ENCODE results near the gene KLHDC4. TPM values are rescaled to one million over a fixed set of nuclear protein-coding genes. Genes with fewer than 3 reads are reported as not detected.
"Not testable (repeated sequence)": the region's sequence is repeated elsewhere in the genome, so short reads cannot be mapped to it uniquely, and the experiment has no call there.

KLHDC4 gene
- polyA plus RNA-seq, 1 donor, result 34.0 TPM

DNA sequence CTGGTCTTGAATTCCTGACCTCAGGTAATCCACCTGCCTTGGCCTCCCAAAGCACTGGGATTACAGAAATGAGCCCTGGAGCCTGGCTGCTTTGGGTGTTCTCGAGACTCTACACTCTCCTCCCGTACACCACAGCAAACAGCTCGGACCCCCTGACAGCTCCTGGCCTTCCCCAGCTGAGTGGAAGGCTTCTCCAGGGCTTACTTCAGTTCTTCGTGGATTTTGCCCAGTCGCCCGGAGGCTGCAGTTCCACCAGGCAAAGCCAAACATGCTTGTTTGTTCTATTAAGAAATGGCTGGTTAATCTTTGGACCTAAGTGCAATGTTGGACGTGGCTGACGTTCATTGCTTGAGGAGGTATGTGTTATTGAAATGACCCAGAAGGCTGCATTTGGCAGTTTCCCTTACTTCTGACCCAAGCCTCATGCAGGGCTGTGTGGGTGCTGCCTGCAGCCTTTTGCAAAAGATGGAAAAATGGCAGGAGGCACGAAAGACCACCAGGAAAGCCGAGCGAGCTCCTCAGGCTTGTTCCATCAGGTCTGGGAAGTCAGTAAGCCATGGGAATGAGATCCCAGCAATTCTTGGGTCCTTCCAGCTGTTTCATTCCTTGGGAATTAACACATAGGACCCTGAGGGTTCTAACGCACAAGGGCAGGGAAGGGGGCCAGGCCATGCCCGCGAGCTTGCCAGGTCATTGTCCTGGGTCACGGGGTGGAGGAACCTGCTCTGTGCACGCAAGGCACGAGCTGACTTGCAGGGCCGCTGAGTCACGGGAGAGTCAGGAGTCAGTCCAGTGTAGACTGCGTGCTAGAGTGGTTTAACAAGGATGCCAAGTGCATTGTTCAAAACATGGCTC, 23.9 kb upstream of the KLHDC4 start:
- no peak overlapping the region for H3K4me3 ChIP-seq (ENCODE audit: low read length)
- H3K4me1 ChIP-seq (ENCODE audit: control insufficient read depth, insufficient read depth, low read length), result peaks cover 18% of the 10 kb centered on the region
- WGBS (ENCODE audit: insufficient coverage, low lambda C conversion rate), result no CpG with 5 or more reads among the region's 20 CpGs
- peaks cover 4% of the 10 kb centered on the region for H3K9me3 ChIP-seq (ENCODE audit: control insufficient read depth, low read depth, low read length)
- H3K36me3 ChIP-seq (ENCODE audit: control insufficient read depth, insufficient read depth, low read length), result no peaks in the 10 kb centered on the region
- peak; percentile 76 to 88 for DNase-seq
- no peaks in the 10 kb centered on the region for H3K27me3 ChIP-seq (ENCODE audit: control insufficient read depth, insufficient read depth, low read length)
- H3K27ac ChIP-seq (ENCODE audit: low read length), result peak overlapping the region; percentile 79

DNA sequence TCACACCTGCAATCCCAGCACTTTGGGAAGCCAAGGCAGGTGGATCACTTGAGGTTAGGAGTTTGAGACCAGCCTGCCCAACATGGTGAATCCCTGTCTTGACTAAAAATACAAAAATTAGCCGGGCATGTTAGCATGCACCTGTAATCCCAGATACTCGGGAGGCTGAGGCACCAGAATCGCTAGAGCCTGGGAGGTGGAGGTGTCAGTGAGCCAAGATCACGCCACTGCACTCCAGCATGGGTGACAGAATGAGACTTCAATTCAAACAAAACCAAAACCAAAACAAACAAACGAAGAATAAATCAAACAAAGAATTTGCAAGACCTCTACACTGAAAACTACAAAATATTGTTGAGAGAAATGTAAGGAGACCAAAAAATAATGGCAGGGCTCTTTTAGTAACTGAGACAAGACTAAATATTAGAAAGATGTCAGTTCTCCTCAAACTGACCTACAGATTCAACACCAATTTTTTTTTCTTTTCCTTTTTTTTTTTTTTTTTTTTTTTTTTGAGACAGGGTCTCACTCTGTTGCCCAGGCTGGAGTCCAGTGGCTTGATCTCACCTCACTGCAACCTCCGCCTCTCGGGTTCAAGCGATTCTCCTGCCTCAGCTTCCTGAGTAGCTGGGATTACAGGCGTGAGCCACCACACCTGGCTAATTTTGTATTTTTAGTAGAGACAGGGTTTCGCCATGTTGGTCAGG, 23.1 kb upstream of the KLHDC4 start:
- Histone ChIP-seq H3K4me1 (ENCODE audit: control insufficient read depth, insufficient read depth, low read length) (peaks cover 18% of the 10 kb centered on the region), H3K27ac (ENCODE audit: low read length) (peak overlapping the region; percentile 79)
- not testable (repeated sequence) for H3K36me3 ChIP-seq (ENCODE audit: control insufficient read depth, insufficient read depth, low read length); H3K4me3 ChIP-seq (ENCODE audit: low read length); DNase-seq; H3K9me3 ChIP-seq (ENCODE audit: control insufficient read depth, low read depth, low read length); H3K27me3 ChIP-seq (ENCODE audit: control insufficient read depth, insufficient read depth, low read length)
- 100% methylated on average over 1 of the region's 10 CpGs for WGBS (ENCODE audit: insufficient coverage, low lambda C conversion rate)

DNA sequence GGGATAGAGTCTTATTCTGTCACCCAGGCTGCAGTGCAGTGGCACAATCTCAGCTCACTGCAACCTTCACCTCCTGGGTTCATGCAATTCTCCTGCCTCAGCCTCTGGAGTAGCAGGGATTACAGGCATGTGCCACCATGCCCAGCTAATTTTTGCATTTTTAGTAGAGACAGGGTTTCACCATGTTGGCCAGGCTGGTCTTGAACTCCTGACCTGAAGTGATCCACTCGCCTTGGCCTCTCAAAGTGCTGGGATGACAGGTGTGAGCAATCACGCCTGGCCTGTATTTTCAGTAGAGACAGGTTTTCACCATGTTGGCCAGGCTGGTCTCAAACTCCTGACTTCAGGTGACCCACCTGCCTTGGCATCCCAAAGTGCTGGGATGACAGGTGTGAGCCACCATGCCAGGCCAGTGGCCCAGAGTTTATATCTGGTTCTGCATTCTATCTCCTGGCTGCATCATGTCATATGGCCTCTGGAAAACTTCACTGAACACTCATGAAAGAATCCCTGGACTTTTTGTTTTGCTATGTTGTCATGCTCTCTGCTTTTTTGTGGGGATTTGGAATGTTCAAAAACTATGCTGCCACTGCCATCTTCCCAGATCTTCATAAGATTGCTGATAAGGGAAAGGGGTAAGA, 21.8 kb upstream of the KLHDC4 start:
- not testable (repeated sequence) for H3K27me3 ChIP-seq (ENCODE audit: control insufficient read depth, insufficient read depth, low read length); H3K27ac ChIP-seq (ENCODE audit: low read length); DNase-seq; H3K9me3 ChIP-seq (ENCODE audit: control insufficient read depth, low read depth, low read length); H3K36me3 ChIP-seq (ENCODE audit: control insufficient read depth, insufficient read depth, low read length); H3K4me3 ChIP-seq (ENCODE audit: low read length)
- no CpG with 5 or more reads among the region's 2 CpGs for WGBS (ENCODE audit: insufficient coverage, low lambda C conversion rate)
- H3K4me1 ChIP-seq (ENCODE audit: control insufficient read depth, insufficient read depth, low read length), result peaks cover 18% of the 10 kb centered on the region

DNA sequence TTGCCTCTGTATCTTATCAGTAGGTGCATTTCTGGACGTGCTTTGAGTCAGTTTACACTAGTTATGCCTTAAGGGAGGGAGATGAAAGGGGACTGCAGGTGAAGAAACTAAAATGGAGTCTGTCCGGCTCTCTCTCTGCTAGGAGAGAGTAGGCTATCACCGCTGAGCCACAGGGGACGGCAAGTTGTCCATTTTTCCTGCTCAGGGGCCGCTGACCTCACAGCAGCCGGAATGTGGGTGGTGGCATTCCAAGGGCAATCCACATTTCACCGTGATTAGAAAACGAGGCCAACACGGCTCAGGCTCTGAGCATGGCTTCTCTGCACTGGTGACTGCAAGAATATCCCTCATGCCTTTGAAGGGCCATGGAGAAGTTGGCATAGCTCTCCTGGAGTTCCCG, 19.0 kb upstream of the KLHDC4 start:
- Histone ChIP-seq H3K4me1 (ENCODE audit: control insufficient read depth, insufficient read depth, low read length) (peaks cover 13% of the 10 kb centered on the region), H3K4me3 (ENCODE audit: low read length) (no peak overlapping the region), H3K9me3 (ENCODE audit: control insufficient read depth, low read depth, low read length) (peaks cover under 1% of the 10 kb centered on the region), H3K36me3 (ENCODE audit: control insufficient read depth, insufficient read depth, low read length) (no peaks in the 10 kb centered on the region), H3K27ac (ENCODE audit: low read length) (no peak overlapping the region), H3K27me3 (ENCODE audit: control insufficient read depth, insufficient read depth, low read length) (no peaks in the 10 kb centered on the region)
- WGBS (ENCODE audit: insufficient coverage, low lambda C conversion rate), result no CpG with 5 or more reads among the region's 10 CpGs
- DNase-seq, result peak; percentile 25 to 52

DNA sequence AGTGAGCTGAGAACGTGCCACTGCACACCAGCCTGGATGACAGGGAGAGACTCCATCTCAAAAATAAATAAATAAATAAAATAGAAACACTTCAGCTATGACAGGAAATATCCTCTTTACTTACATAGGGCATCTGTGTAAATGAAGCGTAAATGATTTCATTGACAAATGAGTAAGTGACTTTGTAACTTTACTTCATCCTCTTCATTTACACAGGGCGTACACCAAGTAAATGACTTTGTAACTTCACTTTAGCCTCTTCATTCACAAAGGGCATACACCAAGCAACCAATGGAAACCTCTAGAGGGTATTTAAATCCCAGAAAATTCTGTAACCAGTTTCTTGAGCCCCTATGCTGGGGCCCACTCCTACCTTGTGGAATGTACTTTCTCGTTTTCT, 16.2 kb upstream of the KLHDC4 start:
- H3K4me1 ChIP-seq (ENCODE audit: control insufficient read depth, insufficient read depth, low read length), result peaks cover 12% of the 10 kb centered on the region
- H3K27me3 ChIP-seq (ENCODE audit: control insufficient read depth, insufficient read depth, low read length), result no peaks in the 10 kb centered on the region
- H3K9me3 ChIP-seq (ENCODE audit: control insufficient read depth, low read depth, low read length), result no peaks in the 10 kb centered on the region
- no peaks in the 10 kb centered on the region for H3K36me3 ChIP-seq (ENCODE audit: control insufficient read depth, insufficient read depth, low read length)
- H3K4me3 ChIP-seq (ENCODE audit: low read length), result no peak overlapping the region
- H3K27ac ChIP-seq (ENCODE audit: low read length), result no peak overlapping the region
- WGBS (ENCODE audit: insufficient coverage, low lambda C conversion rate), result 83% methylated on average over 1 of the region's 4 CpGs
- no peak for DNase-seq

DNA sequence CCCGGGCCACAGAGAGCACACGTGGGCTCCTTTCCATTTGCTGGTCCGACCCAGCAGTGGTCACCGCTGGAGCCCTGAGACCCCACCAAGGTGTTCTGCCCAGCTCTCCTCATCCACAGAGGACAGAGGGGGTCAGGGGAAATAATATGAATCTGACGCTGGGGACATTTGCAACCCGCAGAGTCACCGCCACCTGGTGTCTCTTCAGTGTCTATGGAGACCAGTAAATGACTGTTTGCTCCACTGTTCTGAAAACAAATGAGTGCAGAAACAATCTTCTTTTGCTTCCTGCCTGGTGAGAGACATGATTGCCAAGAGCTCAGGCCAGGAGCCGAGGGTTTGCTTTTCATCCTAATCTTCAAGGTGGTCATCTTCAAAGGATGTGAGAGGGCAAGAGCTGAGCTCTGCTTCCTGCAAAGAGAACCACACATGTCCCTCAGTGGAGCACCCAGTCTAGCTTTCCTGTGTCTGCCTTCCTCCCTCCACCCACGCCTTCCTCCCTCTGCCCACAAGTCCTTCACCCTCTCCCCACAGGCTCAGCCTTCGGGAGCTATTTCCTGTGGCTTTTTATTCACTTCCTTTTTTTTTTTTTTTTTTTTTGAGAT, 14.7 kb upstream of the KLHDC4 start:
- no peaks in the 10 kb centered on the region for H3K27me3 ChIP-seq (ENCODE audit: control insufficient read depth, insufficient read depth, low read length)
- H3K4me3 ChIP-seq (ENCODE audit: low read length), result no peak overlapping the region
- H3K4me1 ChIP-seq (ENCODE audit: control insufficient read depth, insufficient read depth, low read length), result peaks cover 12% of the 10 kb centered on the region
- no peaks in the 10 kb centered on the region for H3K9me3 ChIP-seq (ENCODE audit: control insufficient read depth, low read depth, low read length)
- H3K36me3 ChIP-seq (ENCODE audit: control insufficient read depth, insufficient read depth, low read length), result no peaks in the 10 kb centered on the region
- H3K27ac ChIP-seq (ENCODE audit: low read length), result no peak overlapping the region
- DNase-seq, result no peak
- WGBS (ENCODE audit: insufficient coverage, low lambda C conversion rate), result no CpG with 5 or more reads among the region's 10 CpGs

DNA sequence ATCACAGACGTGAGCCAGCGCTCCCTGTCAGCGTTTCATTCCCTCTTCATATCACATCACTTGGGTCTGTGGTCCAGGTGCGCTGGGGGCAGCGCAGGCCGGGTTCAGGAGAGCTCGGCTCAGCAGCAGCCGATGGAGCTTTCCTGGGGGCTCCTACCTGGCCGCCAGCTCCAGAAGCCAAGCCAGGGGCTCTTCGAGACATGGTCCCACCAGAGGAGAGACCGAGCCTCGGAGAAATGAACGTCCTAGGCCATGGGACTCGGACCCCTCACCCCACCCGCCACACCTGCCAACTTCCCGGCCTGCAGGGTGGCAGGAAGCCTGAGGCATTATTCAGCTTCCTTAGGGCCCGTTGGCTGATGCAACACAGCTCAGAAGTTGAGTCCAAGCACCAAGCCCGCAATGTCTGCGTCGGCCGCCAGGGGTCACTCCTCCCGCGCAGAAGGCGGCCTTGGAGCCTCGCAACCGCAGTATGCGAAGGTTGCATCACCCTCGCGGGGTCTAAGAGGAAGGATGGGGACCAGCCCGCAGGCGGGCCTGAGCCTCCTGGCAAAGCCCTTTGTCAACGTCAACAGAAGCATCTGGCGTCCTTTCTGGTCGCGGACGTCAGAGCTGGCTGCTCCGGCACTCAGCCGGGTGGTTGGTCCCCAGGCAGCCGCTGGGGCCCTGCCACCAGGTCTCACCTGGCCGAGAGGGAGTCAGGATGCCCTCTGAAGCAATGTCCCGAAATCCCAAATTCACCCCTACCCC, 13.2 kb upstream of the KLHDC4 start:
- Histone ChIP-seq H3K27me3 (ENCODE audit: control insufficient read depth, insufficient read depth, low read length) (no peaks in the 10 kb centered on the region), H3K4me1 (ENCODE audit: control insufficient read depth, insufficient read depth, low read length) (peaks cover 7% of the 10 kb centered on the region), H3K9me3 (ENCODE audit: control insufficient read depth, low read depth, low read length) (no peaks in the 10 kb centered on the region), H3K27ac (ENCODE audit: low read length) (no peak overlapping the region), H3K4me3 (ENCODE audit: low read length) (no peak overlapping the region), H3K36me3 (ENCODE audit: control insufficient read depth, insufficient read depth, low read length) (no peaks in the 10 kb centered on the region)
- DNase-seq, result peak; percentile 92 to 93
- no CpG with 5 or more reads among the region's 41 CpGs for WGBS (ENCODE audit: insufficient coverage, low lambda C conversion rate)

DNA sequence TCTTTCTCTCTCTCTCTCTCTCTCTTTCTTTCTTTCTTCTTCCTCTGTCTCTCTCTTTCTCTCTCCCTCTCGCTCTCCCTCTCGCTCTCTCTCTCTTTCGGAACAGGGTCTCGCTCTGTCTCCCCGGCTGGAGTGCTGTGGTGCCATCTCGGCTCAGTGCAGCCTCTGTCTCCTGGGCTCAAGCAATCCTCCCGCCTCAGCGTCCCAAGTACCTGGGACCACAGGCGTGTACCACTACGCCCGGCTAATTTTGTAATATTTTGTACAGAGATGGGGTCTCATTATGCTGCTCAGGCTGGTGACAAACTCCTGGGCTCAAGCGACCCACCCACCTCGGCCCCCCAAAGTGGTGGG, 12.7 kb upstream of the KLHDC4 start:
- no peak overlapping the region for H3K27ac ChIP-seq (ENCODE audit: low read length)
- H3K9me3 ChIP-seq (ENCODE audit: control insufficient read depth, low read depth, low read length), result no peaks in the 10 kb centered on the region
- 95% methylated on average over 4 of the region's 13 CpGs for WGBS (ENCODE audit: insufficient coverage, low lambda C conversion rate)

DNA sequence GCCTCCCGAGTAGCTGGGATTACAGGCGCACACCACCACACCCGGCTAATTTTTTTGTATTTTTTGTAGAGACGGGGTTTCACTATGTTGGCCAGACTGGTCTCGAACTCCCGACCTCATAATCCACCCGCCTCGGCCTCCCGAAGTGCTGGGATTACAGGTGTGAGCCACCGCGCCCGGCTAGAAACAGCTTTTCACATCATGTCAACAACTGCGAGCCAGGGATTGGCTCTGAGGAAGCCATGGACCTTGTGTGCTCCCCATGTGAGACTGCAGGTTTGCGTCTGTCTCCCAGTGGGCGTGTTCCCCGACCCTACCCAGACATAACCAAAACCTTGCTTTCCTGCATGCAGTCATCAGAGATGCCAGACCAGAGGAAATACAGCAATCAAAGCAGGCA, 8.1 kb upstream of the KLHDC4 start:
- H3K4me3 ChIP-seq (ENCODE audit: low read length); H3K36me3 ChIP-seq (ENCODE audit: control insufficient read depth, insufficient read depth, low read length); H3K27ac ChIP-seq (ENCODE audit: low read length); H3K4me1 ChIP-seq (ENCODE audit: control insufficient read depth, insufficient read depth, low read length); DNase-seq; H3K27me3 ChIP-seq (ENCODE audit: control insufficient read depth, insufficient read depth, low read length); H3K9me3 ChIP-seq (ENCODE audit: control insufficient read depth, low read depth, low read length): not testable (repeated sequence)
- WGBS (ENCODE audit: insufficient coverage, low lambda C conversion rate), result no CpG with 5 or more reads among the region's 16 CpGs

More for the DNA sequence above, 12.7 kb upstream of the KLHDC4 start:
- Histone ChIP-seq H3K27me3 (ENCODE audit: control insufficient read depth, insufficient read depth, low read length) (no peaks in the 10 kb centered on the region), H3K4me1 (ENCODE audit: control insufficient read depth, insufficient read depth, low read length) (peaks cover 7% of the 10 kb centered on the region), H3K4me3 (ENCODE audit: low read length) (no peak overlapping the region), H3K36me3 (ENCODE audit: control insufficient read depth, insufficient read depth, low read length) (no peaks in the 10 kb centered on the region)
- DNase-seq, result no peak

DNA sequence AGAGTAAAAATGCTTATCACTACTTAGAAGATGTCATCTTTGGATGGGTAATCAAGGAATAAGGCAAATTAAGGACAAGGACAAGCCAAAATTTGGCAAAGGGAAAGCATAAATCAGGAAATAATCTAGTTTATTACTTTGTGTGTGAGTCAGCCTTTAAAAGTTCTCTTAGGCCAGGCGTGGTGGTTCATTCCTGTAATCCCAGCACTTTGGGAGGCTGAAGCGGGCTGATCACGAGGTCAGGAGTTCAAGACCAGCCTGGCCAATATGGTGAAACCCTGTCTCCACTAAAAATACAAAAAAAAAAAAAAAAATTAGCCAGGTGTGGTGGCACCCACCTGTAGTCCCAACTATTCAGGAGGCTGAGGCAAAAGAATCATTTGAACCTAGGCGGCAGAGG, 1.7 kb upstream of the KLHDC4 start:
- no CpG with 5 or more reads among the region's 4 CpGs for WGBS (ENCODE audit: insufficient coverage, low lambda C conversion rate)
- H3K36me3 ChIP-seq (ENCODE audit: control insufficient read depth, insufficient read depth, low read length); DNase-seq; H3K9me3 ChIP-seq (ENCODE audit: control insufficient read depth, low read depth, low read length); H3K4me3 ChIP-seq (ENCODE audit: low read length); H3K27me3 ChIP-seq (ENCODE audit: control insufficient read depth, insufficient read depth, low read length); H3K27ac ChIP-seq (ENCODE audit: low read length); H3K4me1 ChIP-seq (ENCODE audit: control insufficient read depth, insufficient read depth, low read length): not testable (repeated sequence)

All from large intestine (tissue), 3 donors.